ENCODE measurements around the gene LNX1.

LNX1 gene

GRCh38 chr4:53532521-53532920 is 58.8 kb downstream of the LNX1 start:
- no peak for DNase-seq (ENCODE audit: low spot score)

DNA sequence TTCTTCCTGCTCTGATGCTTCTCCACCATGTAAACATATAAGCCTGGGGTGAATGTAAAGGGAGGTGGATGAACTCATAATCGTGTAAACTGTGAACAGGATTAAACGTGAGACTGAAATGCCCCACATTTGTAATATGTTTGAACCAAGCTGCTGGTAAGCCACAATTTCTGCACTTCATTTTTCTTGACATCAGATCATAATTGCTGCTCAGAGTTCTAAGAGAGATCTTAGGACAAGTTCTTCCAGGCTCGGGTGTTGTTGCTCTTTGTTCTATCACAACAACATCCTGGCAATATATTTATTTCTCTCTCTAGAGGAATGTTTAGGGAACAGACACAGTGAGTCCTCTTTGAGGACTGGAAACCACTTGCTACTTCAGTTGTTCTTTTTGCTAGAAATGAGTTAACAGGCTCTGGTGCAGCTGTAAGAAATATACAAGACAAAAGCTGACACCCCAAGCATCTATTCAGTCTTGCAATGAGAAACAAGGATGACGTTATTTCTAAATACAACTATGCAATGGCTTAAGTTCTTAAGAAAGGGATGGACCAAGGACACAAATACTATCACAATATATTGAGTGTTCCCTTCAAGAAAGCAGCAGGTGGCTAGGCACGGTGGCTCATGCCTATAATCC is 59.6 kb downstream of the LNX1 start:
- no peak for DNase-seq (ENCODE audit: low spot score)

DNA sequence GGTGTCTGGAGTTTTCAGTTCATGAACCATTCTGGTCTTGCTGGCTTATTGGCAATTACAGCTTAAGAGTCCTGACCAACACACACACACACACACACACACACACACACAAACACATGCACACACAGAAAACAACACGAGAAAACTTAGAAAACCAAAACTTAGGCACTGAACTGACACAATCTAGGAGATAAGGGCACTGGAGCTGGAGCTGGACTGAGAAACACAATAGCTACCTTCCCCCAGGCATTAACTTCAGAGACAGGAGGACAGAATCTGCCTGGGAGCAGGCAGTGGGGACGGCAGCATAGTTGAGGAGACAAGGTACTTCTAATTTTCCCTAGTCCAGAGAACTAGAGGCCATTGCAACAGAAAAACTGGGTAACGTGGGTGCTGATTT is 62.3 kb downstream of the LNX1 start:
- DNase-seq (ENCODE audit: low spot score): no peak

GRCh38 chr4:53527930-53528329 is 63.4 kb downstream of the LNX1 start:
- no peak for DNase-seq (ENCODE audit: low spot score)

GRCh38 chr4:53527326-53527725 is 64.0 kb downstream of the LNX1 start:
- DNase-seq (ENCODE audit: low spot score): no peak

DNA sequence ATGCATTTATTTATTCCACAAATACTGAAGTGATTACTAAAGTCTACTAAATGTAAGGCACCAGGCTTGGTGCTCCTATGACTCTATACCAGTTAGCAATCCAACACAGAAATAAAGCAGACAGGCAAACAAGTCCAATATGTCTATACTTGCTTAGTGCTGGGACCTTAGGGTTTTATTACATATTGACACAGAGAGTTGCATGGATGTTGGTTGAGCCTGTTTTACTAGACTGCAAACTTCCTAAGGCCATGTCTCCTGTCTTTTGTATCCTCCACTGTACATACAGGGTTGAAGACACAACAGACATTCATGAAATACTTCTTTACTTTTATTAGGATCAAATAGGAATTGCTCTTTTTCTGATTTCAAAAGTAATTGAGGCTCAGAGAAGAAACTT is 69.0 kb downstream of the LNX1 start:
- DNase-seq (ENCODE audit: low spot score): no peak

GRCh38 chr4:53520116-53520515 is 71.2 kb downstream of the LNX1 start:
- no peak for DNase-seq (ENCODE audit: low spot score)

- no peak for DNase-seq (ENCODE audit: low spot score)
Measured at GRCh38 chr4:53518807-53519206, 72.5 kb downstream of the LNX1 start.

DNA sequence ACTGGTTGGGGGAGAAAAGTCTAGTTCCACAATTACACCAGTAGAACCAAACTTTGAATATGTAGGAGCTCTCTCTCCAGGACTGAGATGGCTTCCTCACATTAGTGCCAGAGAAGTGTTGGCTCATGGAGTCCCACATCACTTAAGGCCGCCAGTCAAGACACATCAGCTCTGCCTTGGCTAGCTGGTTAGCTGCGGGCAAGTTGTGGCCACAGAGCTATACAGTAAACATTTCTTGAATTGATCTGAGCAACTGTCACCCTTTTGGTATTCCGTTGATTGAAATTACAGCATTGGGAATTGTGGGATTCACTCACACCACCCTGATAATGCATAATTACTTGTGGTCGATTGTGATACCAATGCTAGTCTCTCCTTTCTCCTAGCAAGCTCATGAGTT is 76.2 kb downstream of the LNX1 start:
- DNase-seq (ENCODE audit: low spot score): no peak

DNA sequence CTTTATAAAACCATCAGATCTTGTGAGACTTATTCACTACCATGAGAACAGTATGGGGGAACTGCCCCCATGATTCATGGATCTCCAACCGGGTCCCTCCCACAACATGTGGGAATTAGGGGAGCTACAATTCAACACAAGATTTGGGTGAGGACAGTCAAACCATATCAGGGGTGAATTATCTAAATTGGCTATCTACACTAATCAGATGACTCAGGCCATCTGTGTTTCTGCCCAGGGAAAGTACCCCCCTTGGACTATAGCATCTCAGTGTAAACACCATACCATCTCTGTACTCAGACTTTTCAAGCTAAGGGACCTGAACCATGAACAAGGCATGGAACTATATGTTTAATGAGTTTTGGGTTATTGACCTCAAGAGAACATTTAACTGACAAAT is 76.8 kb downstream of the LNX1 start:
- DNase-seq (ENCODE audit: low spot score): no peak

DNA sequence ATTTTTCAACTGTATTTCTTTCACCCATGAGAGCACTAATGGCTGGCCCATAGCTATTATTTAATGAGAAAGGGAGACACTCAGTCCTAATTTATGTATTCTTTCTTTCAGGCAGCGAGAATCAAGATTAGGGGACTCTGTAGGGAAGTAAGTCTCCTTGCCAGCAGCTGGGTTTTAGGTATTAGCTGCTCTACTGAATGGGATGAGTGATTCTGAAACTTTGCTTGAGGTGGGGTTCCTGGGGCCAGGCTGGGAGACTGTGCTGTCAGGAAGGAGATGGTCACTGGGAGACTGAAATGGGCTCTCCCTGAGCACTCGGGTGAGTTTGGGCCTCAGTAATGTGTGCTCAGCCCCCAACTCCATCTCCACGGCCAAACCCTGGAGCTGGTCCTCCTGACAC is 78.7 kb downstream of the LNX1 start:
- no peak for DNase-seq (ENCODE audit: low spot score)

DNA sequence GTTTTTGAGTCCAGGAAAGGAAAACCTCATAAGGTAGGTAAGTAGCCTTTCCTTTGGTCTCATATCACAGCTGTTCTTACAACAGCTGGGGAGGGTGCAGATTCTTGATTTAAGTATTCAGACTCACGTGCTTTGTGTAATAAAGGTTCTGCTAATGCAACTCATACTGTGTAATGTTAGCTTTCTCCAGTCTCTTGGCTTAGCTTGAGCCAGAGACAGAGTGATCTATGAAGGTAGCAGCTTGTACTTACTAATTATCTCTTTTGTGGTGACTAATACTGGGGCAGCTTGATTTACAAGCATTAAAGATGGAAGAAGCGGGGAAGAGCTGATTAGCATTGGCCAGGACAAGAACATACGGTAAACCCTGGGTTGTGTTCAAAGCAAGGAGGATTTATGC is 80.3 kb downstream of the LNX1 start:
- no peak for DNase-seq (ENCODE audit: low spot score)

- no peak for DNase-seq (ENCODE audit: low spot score)
Measured at GRCh38 chr4:53510321-53510720, 81.0 kb downstream of the LNX1 start.

- no peak for DNase-seq (ENCODE audit: low spot score)
Measured at GRCh38 chr4:53508446-53508845, 82.8 kb downstream of the LNX1 start.

GRCh38 chr4:53507671-53508286 is 83.5 kb downstream of the LNX1 start:
- DNase-seq (ENCODE audit: low spot score): no peak

DNA sequence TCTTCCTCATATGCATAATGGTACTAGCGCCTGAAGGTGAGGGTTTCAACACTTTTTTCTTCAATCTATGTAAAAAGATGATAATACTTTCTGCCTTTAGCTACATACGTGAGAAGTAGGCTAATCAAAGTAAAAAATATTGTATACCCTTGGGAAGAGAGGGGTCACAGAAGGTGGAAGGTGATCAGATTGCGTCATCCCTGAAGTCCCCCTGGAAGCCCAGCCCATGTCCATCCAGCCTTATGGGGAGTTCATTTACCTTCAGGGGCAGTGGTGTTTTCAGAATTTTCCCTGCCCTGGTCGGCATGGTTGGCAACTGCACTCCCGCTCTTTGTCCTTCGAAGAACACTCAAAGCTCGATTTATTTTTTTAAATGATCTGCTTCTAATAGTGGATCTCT is 84.2 kb downstream of the LNX1 start:
- DNase-seq (ENCODE audit: low spot score): no peak

- DNase-seq (ENCODE audit: low spot score): no peak
Measured at GRCh38 chr4:53505947-53506346, 85.3 kb downstream of the LNX1 start.

GRCh38 chr4:53502094-53502493 is 89.2 kb downstream of the LNX1 start:
- no peak for DNase-seq (ENCODE audit: low spot score)

GRCh38 chr4:53501561-53501960 is 89.7 kb downstream of the LNX1 start:
- no peak for DNase-seq (ENCODE audit: low spot score)

- no peak for DNase-seq (ENCODE audit: low spot score)
Measured at GRCh38 chr4:53500546-53500945, 90.7 kb downstream of the LNX1 start.

- DNase-seq (ENCODE audit: low spot score): no peak
Measured at GRCh38 chr4:53499791-53500190, 91.5 kb downstream of the LNX1 start.

DNA sequence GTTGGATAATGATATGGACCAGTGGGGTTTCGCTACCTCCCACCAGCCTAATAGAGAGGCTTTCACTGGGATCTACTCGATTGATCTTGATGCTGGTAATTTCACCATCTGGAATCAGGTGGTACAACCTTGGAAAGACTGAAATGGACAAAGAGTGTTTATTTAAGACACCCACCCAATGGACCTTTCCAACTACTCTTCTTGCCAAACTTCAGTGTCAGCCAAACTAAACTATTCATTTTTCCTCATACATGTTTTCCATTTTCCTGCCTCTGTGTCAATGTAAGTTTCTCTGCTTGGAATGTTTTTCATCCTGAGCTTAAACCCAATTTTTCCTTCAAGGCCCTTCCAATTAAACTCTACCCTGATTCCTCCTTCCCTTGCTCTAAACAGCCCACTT is 92.6 kb downstream of the LNX1 start:
- no peak for DNase-seq (ENCODE audit: low spot score)

- DNase-seq (ENCODE audit: low spot score): no peak
Measured at GRCh38 chr4:53497487-53498244, 93.6 kb downstream of the LNX1 start.

DNA sequence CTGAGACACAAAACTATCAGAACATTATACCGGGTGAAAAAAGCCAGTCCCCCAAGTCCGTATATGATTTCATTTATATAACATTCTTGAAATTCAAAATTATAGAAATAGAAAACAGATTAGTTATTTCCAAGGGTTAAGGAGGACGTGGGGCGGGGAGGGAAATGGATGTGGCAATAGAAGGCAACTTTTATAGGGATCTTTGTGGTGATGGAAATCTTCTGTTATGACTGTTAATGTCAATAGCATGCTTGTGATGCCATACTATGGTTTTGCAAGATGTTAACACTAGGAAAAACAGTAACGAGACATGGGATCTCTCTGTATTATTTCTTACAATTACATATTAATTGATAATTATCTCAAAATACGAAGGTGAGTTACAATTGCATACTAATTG is 96.4 kb downstream of the LNX1 start:
- DNase-seq (ENCODE audit: low spot score): no peak

All from globus pallidus (tissue), 1 donor.